Stimulated activated CD8-positive, alpha-beta memory T cell treated with anti-CD3 and anti-CD28 coated beads, Interleukin-4, amount 100 ng/mL, for 1 hour (primary cell): Measurements from ENCODE around the gene BANK1.

Experiments used
- DNase-seq, 2 donors: peaks; one replicate each; pipeline ENCODE4 v3.0.0-alpha.2; 2020; ENCODE audit warnings: low read depth in 2 of 2, low spot score in 1 of 2

Gene BANK1

GRCh38 chr4:101807351-101807750, 16.8 kb downstream of the BANK1 start:
- DNase-seq, result no peak

DNA sequence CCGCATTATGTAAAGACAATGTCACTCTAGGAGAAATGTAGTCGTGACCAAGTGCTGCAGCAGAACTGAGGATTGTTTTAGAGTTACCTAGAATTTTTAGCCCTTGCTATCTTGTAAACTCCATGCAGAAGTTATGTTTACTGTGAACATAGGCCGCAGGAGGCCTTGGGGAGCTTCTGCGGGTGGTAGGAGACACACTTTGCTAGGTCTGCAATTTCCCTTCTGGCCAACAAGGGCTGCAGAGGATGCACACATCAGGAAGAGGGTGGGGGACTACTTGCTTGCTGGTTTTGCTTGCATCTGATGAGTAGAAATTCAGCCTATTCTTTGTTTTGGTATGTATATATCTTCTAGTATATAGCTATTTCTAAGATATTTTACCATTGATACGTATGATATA, 23.1 kb downstream of the BANK1 start:
- no peak for DNase-seq

DNA sequence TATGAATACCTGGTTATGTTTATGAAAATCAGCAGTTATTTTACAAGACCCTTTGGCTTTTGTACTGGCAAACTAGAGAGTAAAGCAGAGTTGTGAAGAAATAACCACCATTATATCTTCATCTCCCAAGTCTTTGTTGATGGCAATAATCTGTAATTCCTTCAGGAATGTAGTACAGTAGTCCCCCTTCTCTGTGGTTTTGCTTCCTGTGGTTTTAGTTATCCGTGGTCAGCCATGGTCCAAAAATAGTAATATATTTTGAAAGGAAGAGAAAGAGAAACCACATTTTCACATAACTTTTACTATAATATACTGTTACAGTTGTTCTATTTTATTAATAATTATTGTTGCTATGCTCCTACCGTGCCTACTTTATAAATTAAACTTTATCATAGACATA, 27.8 kb downstream of the BANK1 start:
- DNase-seq, result no peak

- no peak for DNase-seq
Observed at GRCh38 chr4:101823864-101824263, 33.3 kb downstream of the BANK1 start.

DNA sequence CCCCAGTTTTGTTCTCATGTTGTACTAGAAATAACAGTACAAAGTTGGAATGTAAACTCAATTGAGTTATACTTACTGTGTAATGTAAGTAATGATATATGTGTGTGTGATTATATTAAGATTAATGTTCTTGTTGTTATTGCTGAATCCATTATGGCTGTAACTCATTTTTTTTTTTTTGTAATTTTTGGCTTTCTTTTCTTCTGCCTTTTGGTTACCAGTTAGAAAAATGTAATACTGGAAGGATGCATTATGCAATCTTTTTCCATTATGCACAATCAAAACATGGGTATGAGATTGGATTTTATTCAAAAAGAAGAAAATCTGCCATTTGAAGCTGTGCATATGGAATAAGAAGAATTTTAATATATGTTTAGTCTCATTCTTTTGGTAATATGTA, 34.0 kb downstream of the BANK1 start:
- no peak for DNase-seq

DNA sequence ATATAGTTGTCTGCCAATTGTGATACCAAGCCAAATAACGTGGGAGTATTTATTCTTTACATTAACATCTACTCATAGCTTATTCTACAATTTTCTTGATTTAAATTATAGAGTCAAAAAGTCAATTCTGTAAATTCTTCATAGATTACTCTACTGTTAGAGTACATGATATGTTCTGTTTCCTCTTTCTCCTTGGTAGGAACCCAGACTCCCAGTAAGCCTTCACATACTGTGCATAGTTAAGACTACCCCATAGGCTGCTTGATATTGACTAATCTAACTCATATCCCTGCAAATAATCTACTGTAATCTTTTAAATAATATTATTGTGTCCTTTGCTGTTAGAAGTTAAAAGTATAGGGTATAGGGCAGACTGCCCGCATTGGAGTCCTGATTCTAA, 35.4 kb downstream of the BANK1 start:
- DNase-seq, result no peak

- no peak for DNase-seq
Observed at GRCh38 chr4:101831816-101832215, 41.3 kb downstream of the BANK1 start.

- no peak for DNase-seq
Observed at GRCh38 chr4:101833480-101833879, 43.0 kb downstream of the BANK1 start.

DNA sequence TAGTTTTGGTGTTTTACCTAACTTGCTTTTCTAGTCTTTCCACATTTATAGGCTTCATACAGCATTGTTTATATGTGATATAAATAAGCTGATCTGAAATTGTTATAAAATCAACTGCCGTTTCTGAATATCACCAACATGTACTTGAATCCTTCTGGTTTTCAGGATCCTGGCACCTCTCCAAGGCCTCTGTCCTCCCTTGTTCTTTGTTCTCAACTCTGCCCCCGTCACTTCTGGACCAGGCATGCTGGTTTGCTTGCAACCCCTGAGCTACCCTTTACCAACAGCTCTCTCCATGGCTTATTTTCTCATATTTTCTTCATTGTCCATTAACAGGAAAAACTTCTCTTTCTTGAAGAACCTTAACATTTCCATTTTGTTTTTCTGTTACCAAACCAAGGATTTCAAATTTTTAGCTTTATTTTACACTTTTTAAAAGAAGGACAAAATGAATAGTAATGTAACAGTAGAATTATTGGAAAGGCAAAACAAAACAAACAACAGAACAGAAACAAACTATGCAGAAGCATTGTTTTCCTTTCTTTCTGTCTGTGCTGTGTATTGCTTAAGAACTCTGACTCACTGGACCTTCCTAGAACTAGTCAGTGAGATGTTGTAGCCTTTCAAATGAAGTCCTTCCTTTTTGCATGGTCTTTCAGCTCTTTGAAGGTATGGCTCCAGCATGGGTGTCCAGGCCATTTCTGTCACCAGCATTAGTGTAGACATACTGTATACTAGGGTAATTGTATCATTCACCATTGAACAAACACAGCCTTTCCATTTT, 44.8 kb downstream of the BANK1 start:
- DNase-seq, result no peak

DNA sequence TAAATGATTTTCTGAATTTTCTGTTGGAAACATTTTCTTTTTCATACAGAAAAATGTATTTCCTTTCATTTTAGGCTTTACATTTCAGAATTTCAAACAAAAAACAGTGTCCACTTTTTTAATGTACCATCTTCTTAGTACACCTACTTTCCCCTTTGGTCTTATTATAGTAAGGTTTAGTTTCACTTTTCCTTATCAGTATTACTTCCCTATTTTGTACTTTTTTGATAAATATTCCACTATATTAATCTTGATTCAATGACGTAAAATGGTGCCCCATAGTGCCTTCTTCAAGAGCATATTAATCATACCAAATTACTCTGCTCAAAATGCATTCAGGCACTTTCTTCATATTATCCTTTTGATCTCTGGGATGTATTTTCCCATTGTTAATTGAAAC, 52.5 kb downstream of the BANK1 start:
- no peak for DNase-seq

GRCh38 chr4:101846550-101846949, 56.0 kb downstream of the BANK1 start:
- no peak for DNase-seq

DNA sequence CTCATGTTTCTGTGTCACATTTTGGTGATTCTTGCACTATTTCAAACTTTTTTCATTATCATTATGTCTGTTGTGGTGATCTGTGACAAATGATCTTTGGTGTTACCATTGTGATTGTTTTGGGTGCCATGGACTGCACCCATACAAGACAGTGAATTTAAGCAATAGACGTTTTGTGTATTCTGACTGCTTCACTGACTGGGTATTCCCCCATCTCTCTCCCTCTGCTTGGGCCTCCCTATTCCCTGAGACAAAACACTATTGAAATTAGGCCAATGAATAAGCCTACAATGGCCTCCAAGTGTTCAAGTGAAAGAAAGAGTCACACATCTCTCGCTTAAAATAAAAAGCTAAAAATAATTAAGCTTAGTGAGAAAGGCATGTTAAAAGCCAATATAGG, 60.2 kb downstream of the BANK1 start:
- DNase-seq, result no peak

DNA sequence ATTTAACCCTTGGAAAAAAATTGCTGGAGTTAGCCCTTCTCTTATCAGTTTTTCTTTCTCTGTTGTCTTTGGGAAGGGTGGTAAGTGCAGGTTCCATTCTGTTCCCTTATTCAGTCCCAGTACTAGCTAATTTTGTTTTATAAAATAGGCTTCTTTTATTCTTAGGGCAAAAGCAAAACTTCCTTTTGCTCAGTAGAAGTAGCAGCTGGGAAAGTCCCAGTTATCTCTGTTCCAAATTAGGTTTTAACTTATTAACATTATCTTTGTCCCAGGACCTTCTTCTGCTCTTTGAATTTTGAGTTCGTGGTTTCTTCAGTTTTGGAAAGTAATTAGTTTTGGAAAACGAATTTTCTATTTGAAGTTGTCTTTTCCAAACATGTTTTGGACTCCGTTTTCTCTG, 61.1 kb downstream of the BANK1 start:
- no peak for DNase-seq

DNA sequence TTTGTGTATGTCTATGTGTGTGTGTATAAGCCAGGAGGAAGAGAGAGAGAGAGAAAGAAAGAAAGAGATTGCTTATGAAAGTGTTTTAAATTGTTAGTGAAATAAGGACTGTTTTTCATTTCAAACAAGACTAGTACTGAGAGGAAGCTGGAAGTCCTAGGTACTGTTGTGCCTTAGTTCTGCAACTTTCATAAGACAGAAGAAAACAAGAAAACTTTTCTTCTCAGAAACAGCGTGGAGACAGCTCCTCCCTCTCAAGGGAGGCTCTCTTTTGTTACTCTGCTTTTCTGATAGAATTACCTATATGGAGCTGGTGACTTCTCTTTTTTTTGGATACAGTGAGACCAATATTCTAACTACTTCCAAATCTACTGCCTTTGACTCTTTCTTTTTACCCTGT, 62.5 kb downstream of the BANK1 start:
- DNase-seq, result no peak

DNA sequence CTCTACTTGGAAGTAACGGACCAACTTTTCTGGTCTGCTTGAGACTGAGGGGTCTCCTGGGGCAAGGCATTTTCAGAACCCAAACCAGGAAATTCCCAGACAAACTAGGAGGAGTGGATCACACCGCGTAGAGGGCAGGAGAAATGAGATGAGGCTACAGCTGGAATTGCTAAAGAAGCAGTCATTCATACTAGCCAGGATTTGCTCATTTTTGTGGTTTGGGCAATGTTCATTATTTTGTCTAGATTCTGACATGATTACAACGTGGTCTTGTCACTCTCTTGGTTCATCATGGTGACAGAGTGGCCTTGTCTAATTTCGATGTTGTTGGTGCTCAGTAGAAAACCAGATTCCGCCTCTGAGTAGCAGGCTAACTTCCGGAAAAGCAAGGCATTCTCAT, 63.2 kb downstream of the BANK1 start:
- DNase-seq, result no peak

DNA sequence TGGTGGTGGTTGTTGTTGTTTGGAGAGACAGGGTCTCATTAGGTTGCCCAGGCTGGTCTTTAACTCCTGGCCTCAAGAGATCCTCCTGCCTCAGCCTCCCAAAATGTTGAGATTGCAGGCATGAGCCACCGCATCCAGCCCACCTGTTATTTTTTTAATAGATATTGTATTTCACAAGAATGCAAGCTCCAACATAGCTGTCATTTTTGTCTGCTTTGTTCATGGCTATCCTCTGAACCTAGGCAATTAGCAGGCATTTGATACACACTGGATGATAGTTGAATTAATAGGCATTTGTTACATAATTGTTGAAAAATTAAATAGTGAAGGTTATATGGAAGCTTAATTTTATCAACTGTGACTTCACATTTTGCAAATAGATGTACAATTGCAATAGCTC, 64.7 kb downstream of the BANK1 start:
- DNase-seq, result no peak

GRCh38 chr4:101856149-101856548, 65.6 kb downstream of the BANK1 start:
- no peak for DNase-seq

GRCh38 chr4:101857176-101857575, 66.6 kb downstream of the BANK1 start:
- DNase-seq, result no peak

GRCh38 chr4:101858641-101859040, 68.1 kb downstream of the BANK1 start:
- no peak for DNase-seq

GRCh38 chr4:101862595-101862994, 72.1 kb downstream of the BANK1 start:
- DNase-seq, result no peak

DNA sequence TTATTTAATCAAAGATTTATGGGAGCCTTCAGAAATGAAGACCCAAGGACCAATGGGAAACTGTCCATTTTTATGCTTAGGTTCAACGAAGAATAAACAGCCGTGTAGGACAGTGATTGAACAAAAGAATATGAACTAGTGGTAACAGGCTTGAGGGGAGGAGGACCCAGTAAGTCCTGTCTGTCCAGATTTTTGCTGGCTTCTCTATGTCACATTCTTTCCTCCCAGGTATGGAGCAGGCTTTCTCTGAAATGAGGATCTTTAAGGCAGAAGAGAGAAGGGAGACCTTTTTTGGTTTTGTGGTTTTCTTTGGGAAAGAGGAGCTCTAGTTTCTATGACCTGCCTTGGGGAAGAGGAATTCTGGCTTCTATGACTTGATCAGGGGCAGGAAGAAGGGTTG, 74.1 kb downstream of the BANK1 start:
- DNase-seq, result no peak

DNA sequence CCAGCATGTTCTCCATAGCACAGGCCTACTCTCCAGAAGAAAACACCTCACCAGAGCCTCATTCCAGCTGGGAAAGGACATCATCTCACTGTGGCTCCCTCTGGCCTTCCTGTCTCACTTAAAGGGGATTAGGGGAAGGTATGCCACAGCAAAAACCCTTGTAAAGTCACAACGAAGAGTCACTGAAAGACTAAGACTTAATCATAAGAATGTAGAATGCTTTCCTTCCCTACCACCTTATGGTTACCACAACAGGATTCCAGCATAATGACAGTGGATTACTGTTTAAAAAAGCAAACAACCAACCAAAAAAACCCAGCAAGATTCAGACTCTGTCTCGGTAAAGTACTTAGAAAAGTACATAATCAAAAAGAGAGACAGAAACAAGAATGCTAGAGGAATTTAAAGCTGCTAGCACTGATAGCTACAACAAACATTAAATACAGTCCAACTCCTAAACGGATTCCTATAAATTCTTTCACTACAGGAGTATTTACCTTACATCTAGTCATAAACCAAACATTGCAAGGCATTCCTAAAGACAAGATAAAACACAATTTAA, 75.1 kb downstream of the BANK1 start:
- DNase-seq, result no peak

- DNase-seq, result no peak
Observed at GRCh38 chr4:101870874-101871273, 80.3 kb downstream of the BANK1 start.
